HG02642 (cell line): ENCODE data around the gene ELP4.

Source experiments
- ATAC-seq: cut with Tn5 transposase; IDR thresholded peaks from one replicate; pipeline ENCODE4 v1.9.1; 2021; ENCODE audit warnings: mild to moderate bottlenecking; ENCODE audit not compliant: unreplicated experiment, poor library complexity

ELP4 gene

DNA sequence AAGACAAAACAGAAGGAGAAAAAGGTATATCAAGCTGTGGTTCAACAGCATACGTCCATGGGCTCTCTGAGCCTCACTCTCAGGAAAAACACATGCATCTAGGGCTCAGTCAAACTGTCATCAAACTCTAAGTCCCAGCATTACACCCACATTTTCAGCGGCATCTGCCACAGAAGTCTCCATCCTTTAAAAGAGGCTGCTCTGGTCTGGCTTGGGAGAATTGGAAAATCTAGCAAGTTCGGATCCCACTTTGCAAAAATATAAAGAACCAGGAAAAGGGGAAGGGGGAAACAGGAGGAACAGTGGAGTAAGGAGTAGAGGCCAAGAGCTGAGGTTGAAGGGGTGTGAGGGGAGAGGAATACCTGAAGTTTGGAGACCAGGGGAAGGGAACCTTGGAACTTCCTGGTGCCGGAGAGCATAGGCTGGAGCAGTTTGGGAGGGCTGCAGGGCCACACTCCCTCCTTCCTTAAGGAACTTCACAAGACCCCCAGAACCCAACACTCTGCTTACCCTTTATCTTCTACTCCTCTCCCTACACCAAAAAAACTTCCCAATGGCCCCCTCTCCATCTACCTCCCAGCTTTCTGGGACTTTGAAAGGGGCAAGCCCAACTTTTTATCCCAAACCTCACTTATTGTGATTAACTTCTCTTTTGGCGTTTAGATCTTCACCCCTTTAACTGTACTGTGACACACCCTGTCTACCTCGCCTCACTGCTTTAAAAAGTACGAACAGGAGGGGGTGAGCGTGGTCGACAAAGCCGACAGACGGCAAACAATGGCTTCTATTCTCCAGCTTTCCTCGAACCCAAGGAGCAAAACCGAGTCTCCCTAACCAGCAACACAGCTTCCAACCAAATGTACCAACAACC lies 297.6 kb downstream of the ELP4 start:
- no peak for ATAC-seq

DNA sequence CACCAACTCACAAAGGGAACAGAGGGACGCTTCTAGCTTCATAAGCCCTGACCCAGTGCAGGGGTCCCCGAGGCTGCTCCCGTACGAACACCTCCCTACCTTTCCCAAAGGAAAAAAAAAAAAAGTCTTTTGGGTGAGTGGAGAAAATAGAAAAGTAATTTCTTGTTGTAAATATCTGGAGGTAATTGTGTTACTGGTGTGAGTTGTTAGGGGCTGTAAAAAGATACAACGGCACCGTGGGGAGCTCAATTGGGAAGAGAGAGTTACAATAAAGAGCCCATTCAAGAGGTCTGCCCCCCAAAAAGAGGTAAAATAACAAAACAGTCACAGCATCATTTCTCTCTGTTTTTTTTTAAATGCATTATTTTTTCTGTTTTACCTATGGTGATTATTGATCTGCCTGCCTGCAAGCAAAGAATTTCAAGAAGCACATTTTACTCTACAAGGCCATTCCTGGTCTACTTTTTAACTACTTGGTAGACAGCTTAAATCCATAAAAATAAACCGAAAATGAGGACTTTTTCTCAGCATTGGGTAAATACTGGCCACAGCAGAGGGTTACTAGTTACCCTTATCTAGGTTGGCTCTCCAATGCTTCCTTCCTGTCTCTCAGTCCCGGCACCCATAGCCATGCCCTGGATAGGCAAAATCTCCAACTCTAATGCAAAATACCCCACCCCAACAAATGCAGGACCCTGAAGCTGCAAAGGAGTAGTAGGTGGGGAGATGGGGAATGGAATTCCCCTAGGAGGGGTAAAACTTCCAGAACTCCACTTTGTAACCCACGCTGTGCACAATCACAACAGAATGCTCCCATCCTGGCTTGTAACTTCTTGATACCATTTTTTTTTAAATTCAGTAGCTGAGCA lies 298.5 kb downstream of the ELP4 start:
- ATAC-seq = no peak

GRCh38 chr11:31808721-31809540 lies 299.4 kb downstream of the ELP4 start:
- no peak for ATAC-seq

- no peak for ATAC-seq
Observed at GRCh38 chr11:31809541-31809856, 299.9 kb downstream of the ELP4 start.

- ATAC-seq = no peak
Observed at GRCh38 chr11:31809857-31810778, 300.6 kb downstream of the ELP4 start.

- peak; percentile 72 for ATAC-seq
Observed at GRCh38 chr11:31810779-31811647, 301.4 kb downstream of the ELP4 start, which contains the start of gene PAX6. Gene PAX6 (minus strand): TSS chr11:31811322. CDS start chr11:31806411, 4,911 bp downstream.

- ATAC-seq = no peak
Observed at GRCh38 chr11:31812383-31813381, 303.1 kb downstream of the ELP4 start.

- no peak for ATAC-seq
Observed at GRCh38 chr11:31813391-31814175, 304.0 kb downstream of the ELP4 start.

- no peak for ATAC-seq
Observed at GRCh38 chr11:31814176-31814868, 304.8 kb downstream of the ELP4 start.

GRCh38 chr11:31815711-31816467 lies 306.3 kb downstream of the ELP4 start:
- ATAC-seq = no peak

- ATAC-seq = no peak
Observed at GRCh38 chr11:31816468-31817053, 307.0 kb downstream of the ELP4 start.

DNA sequence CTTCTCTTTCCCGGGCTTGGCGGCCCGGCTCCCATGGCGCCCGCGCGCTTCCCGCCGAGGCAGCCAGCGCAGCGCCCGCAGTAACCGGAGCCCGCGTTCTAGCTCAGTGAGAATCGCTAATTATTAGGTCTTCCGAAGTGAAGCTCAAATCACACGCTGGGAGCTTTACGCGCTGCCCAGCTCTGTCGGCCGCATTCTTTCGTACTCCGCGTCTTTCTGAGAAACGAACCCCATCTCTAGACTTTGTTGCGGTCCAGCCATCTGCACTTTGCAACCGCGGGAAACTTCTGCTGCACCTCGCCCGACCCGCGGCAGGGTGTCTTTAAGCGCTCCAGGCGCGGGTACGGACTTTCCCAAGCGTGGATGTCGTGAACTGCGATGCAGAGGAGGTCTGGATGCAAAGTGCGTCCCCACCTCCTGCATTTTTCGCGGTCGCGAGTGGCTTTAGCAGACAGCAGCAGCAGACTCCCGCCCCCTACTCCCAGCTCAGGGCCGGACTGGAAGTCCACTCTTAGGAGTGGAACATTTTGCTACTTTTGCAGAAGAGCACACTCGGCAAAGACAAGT lies 307.6 kb downstream of the ELP4 start:
- ATAC-seq = no peak

- ATAC-seq = no peak
Observed at GRCh38 chr11:31817621-31818424, 308.3 kb downstream of the ELP4 start.

DNA sequence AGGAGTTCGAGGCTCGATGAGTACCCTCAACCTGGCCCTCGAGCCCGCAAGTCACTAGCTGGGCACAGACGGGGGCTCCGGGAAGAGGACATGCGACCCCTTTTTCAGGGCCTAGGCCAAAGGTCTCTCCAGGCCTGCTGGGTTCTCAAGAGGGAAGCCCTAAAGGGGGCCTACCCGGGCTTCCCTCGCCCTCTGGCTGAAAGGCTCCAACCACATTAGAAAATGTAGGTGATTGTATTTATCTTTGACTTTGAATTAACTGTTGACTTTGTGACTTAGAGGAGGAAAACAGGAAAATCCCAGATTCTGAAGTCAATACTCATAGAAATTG lies 308.8 kb downstream of the ELP4 start:
- ATAC-seq = no peak
